ENCODE results near the gene ZNF564. TPM values are rescaled to one million over a fixed set of nuclear protein-coding genes. Genes with fewer than 3 reads are reported as not detected.

Gene ZNF564
- total and polyA plus RNA-seq, 2 donors (not counting 3 experiments of a cell fraction or from before 2014, with no cell fraction given), result 1.5 to 6.5 TPM

DNA sequence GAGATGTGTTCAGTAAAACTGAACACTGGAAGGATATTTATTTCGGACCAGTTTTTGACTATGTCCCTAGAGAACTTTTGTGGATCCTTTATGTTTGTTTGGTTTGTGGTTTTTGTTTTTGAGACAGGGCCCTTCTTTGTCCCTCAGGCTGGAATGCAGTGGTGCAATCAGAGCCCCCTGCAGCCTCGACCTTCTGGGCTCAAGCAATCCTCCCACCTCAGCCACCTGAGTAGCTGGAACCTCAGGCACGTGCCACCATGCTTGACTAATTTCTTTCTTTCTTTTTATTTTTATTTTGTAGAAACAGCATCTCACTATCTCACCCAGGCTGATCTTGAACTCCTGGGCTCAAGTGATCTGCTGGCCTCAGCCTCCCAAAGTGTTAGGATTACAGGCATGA lies 65.7 kb downstream of the ZNF564 start:
- dilution Hi-C loops (cut with MboI; ENCODE audit: extremely low pct_ligation_motif_present, low sequenced_read_pairs), result no loop called here
- TF ChIP-seq POLR2A (IDR thresholded peaks at IDR 0.05; ENCODE audit: low read depth, low read length) (no peak), POLR2AphosphoS5 (IDR thresholded peaks at IDR 0.05; ENCODE audit: insufficient read depth, low read depth, low read length) (no peak)
- DNase-seq (ENCODE audit: low read depth, low spot score) (no peak), FAIRE-seq (no peak)
- no peak overlapping the region for H3K4me3 ChIP-seq (replicated peaks in 1 of 3; ENCODE audit: insufficient read depth in 1 of 3, low read depth in 1 of 3, low read length in 3 of 3)
- H4K20me1 ChIP-seq (replicated peaks; ENCODE audit: control insufficient read depth, extremely low read depth, insufficient read depth, low read length), result no peaks in the 10 kb centered on the region
- no peaks in the 10 kb centered on the region for H3K9me1 ChIP-seq (replicated peaks; ENCODE audit: control insufficient read depth, extremely low read depth, insufficient read depth, low read length)
- intact Hi-C loops (cut with micrococcal nuclease), result no loop called here
- H3K4me2 ChIP-seq (ENCODE audit: insufficient read depth, low read length), result no peak overlapping the region
- ChIA-PET POLR2A (no interaction called here), CTCF (no interaction called here)
- H3K27me3 ChIP-seq (ENCODE audit: control insufficient read depth in 2 of 2, insufficient read depth in 2 of 2, low read length in 2 of 2), result no peaks in the 10 kb centered on the region
- no TSS peak for BruUV-seq (replicated peaks)
- H2AFZ ChIP-seq (ENCODE audit: low read depth, low read length), result peak overlapping the region; percentile 98
- H3K79me2 ChIP-seq (ENCODE audit: control insufficient read depth, insufficient read depth, low read length), result no peaks in the 10 kb centered on the region
- no peaks in the 10 kb centered on the region for H3K9me3 ChIP-seq (replicated peaks; ENCODE audit: control insufficient read depth, insufficient read depth, low read length)
- no peaks in the 10 kb centered on the region for H3K36me3 ChIP-seq (ENCODE audit: control insufficient read depth in 2 of 2, extremely low read depth in 1 of 2, insufficient read depth in 2 of 2, low read length in 2 of 2)
- H3K4me1 ChIP-seq (ENCODE audit: control insufficient read depth, extremely low read depth, insufficient read depth, low read length), result peaks cover 7% of the 10 kb centered on the region
- H3K9ac ChIP-seq (replicated peaks; ENCODE audit: extremely low read depth, insufficient read depth, low read length), result no peak overlapping the region
- no peak overlapping the region for H3K27ac ChIP-seq (ENCODE audit: insufficient read depth, low read depth, low read length)

DNA sequence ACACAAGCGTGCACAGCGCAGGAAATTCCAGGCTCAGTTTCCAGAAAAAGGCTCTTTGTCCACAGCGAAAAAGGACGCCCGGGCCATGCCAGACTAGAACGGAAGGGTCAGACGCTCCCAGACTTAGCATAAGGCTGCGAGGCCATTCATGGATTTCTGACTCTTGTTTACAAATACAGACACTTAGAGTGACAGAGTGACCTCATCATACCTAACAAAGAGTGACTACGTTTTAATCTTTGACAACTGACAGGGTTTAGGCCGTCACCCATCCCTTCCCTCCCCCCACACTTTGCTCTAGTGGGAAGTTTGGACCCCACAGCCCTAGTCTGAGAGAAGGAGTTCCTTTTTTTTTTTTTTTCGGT lies 66.2 kb downstream of the ZNF564 start:
- no peaks in the 10 kb centered on the region for H3K36me3 ChIP-seq (ENCODE audit: control insufficient read depth in 2 of 2, extremely low read depth in 1 of 2, insufficient read depth in 2 of 2, low read length in 2 of 2)
- no peaks in the 10 kb centered on the region for H3K79me2 ChIP-seq (ENCODE audit: control insufficient read depth, insufficient read depth, low read length)
- H3K9ac ChIP-seq (replicated peaks; ENCODE audit: extremely low read depth, insufficient read depth, low read length), result peak overlapping the region; percentile 56
- peak overlapping the region; percentile 98 for H2AFZ ChIP-seq (ENCODE audit: low read depth, low read length)
- H4K20me1 ChIP-seq (replicated peaks; ENCODE audit: control insufficient read depth, extremely low read depth, insufficient read depth, low read length), result no peaks in the 10 kb centered on the region
- H3K4me1 ChIP-seq (ENCODE audit: control insufficient read depth, extremely low read depth, insufficient read depth, low read length), result peaks cover 7% of the 10 kb centered on the region
- no peaks in the 10 kb centered on the region for H3K27me3 ChIP-seq (ENCODE audit: control insufficient read depth in 2 of 2, insufficient read depth in 2 of 2, low read length in 2 of 2)
- POLR2A ChIA-PET, result no interaction called here
- H3K27ac ChIP-seq (ENCODE audit: insufficient read depth, low read depth, low read length), result no peak overlapping the region
- no TSS peak for BruUV-seq (replicated peaks)
- peak overlapping the region; percentile 73 for H3K4me2 ChIP-seq (ENCODE audit: insufficient read depth, low read length)
- H3K4me3 ChIP-seq (replicated peaks in 1 of 3; ENCODE audit: insufficient read depth in 1 of 3, low read depth in 1 of 3, low read length in 3 of 3), result peak overlapping the region; percentile 73 to 77 (median 74)
- intact Hi-C loops (cut with micrococcal nuclease), result no loop called here
- H3K9me1 ChIP-seq (replicated peaks; ENCODE audit: control insufficient read depth, extremely low read depth, insufficient read depth, low read length), result no peaks in the 10 kb centered on the region
- TF ChIP-seq, protein P1, sequence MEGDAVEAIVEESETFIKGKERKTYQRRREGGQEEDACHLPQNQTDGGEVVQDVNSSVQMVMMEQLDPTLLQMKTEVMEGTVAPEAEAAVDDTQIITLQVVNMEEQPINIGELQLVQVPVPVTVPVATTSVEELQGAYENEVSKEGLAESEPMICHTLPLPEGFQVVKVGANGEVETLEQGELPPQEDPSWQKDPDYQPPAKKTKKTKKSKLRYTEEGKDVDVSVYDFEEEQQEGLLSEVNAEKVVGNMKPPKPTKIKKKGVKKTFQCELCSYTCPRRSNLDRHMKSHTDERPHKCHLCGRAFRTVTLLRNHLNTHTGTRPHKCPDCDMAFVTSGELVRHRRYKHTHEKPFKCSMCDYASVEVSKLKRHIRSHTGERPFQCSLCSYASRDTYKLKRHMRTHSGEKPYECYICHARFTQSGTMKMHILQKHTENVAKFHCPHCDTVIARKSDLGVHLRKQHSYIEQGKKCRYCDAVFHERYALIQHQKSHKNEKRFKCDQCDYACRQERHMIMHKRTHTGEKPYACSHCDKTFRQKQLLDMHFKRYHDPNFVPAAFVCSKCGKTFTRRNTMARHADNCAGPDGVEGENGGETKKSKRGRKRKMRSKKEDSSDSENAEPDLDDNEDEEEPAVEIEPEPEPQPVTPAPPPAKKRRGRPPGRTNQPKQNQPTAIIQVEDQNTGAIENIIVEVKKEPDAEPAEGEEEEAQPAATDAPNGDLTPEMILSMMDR (IDR thresholded peaks at IDR 0.05; ENCODE audit: extremely low read depth in 1 of 2, insufficient read depth in 1 of 2, low read depth in 1 of 2, low read length in 2 of 2), result no peak
- TF ChIP-seq POLR2A (IDR thresholded peaks at IDR 0.05; ENCODE audit: low read depth, low read length) (no peak), POLR2AphosphoS5 (IDR thresholded peaks at IDR 0.05; ENCODE audit: insufficient read depth, low read depth, low read length) (no peak), EZH2 (IDR thresholded peaks at IDR 0.05; ENCODE audit: borderline replicate concordance, low read depth, low read length, severe bottlenecking) (no peak), JUN (IDR thresholded peaks at IDR 0.05; ENCODE audit: borderline replicate concordance, insufficient read depth, insufficient read length, low read depth) (no peak), GATA2 (IDR thresholded peaks at IDR 0.05; ENCODE audit: insufficient read depth, insufficient read length, low read depth, low read length) (no peak), MYC (IDR thresholded peaks at IDR 0.05; ENCODE audit: low read depth, low read length) (no peak), FOS (IDR thresholded peaks at IDR 0.05; ENCODE audit: borderline replicate concordance, insufficient read depth, low read length) (no peak)
- TF ChIP-seq, protein P2, sequence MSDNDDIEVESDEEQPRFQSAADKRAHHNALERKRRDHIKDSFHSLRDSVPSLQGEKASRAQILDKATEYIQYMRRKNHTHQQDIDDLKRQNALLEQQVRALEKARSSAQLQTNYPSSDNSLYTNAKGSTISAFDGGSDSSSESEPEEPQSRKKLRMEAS (IDR thresholded peaks at IDR 0.05; ENCODE audit: insufficient read depth, insufficient read length), result no peak
- dilution Hi-C loops (cut with MboI; ENCODE audit: extremely low pct_ligation_motif_present, low sequenced_read_pairs), result no loop called here
- FAIRE-seq (no peak), DNase-seq (ENCODE audit: low read depth, low spot score) (no peak)
- CTCF ChIA-PET, result interaction anchor here (1.1 kb wide), 1 partner anchor 10 kb away, joined by 4 read pairs; no protein-coding TSS in a partner anchor
- H3K9me3 ChIP-seq (replicated peaks; ENCODE audit: control insufficient read depth, insufficient read depth, low read length), result no peaks in the 10 kb centered on the region

All from endothelial cell of umbilical vein (primary cell).